Measurements from ENCODE around the gene CETN1.

- no peak for TF ChIP-seq CTCF (IDR thresholded peaks at IDR 0.05; ENCODE audit: low read depth, low read length)
- TF ChIP-seq EZH2phosphoT487 (IDR thresholded peaks at IDR 0.05; ENCODE audit: low read depth) = no peak
These were observed 13.1 kb upstream of the CETN1 start for GRCh38 chr18:567122-567521.
